Uterus (tissue), 2 donors: ENCODE measurements around the gene VPS33A.

Experiments
- CTCF ChIP-seq, 4 experiments: fragments of 200-600 bp in 2 of 4; fragments of 450-650 bp in 2 of 4; sonication (generic) in 2 of 4; IDR thresholded peaks; one replicate each; pipeline ENCODE4 v1.5.1; 2016 to 2019; ENCODE audit warnings: antibody characterized with exemption in 4 of 4, mild to moderate bottlenecking in 2 of 4, moderate library complexity in 1 of 4
- POLR2A ChIP-seq, 2 donors: fragments of 450-650 bp; IDR thresholded peaks; one replicate each; pipeline ENCODE4 v1.6.1; 2016; ENCODE audit warnings: antibody characterized with exemption in 2 of 2, mild to moderate bottlenecking in 1 of 2, moderate library complexity in 1 of 2

- TF ChIP-seq CTCF (IDR thresholded peaks at IDR 0.05) (no peak), POLR2A (IDR thresholded peaks at IDR 0.05) (no peak)
Observed at GRCh38 chr12:122185079-122185478, 81.2 kb downstream of the VPS33A start.
